Measurements from ENCODE around the gene MAB21L4. TPM values are rescaled to one million over a fixed set of nuclear protein-coding genes. Genes with fewer than 3 reads are reported as not detected.

MAB21L4 gene
- total and polyA plus RNA-seq, 12 donors, result 0.10 to 0.32 TPM; not detected in 10

- H3K27me3 ChIP-seq, result no peaks in the 10 kb centered on the region
- H3K4me3 ChIP-seq, result no peak overlapping the region
- H3K27ac ChIP-seq, result no peak overlapping the region
- H3K4me1 ChIP-seq (replicated peaks in 1 of 2), result no peaks in the 10 kb centered on the region
- intact Hi-C loops (cut with DNase I), result no loop called here
- no peaks in the 10 kb centered on the region for H3K9me3 ChIP-seq (replicated peaks in 1 of 3)
- TF ChIP-seq CTCF (IDR thresholded peaks at IDR 0.05), result no peak
- TF ChIP-seq POLR2A (IDR thresholded peaks at IDR 0.05), result no peak
- 78 to 83% (median 81%) methylated on average over 11 to 18 of the region's 18 CpGs for WGBS, 4 donors
- H3K36me3 ChIP-seq (replicated peaks in 1 of 2), result no peaks in the 10 kb centered on the region
- peak in 2 of 7 donors; percentile 19 to 26 for DNase-seq
Observed at GRCh38 chr2:240876475-240877251, 19.3 kb downstream of the MAB21L4 start.

GRCh38 chr2:240876035-240876474 is 19.9 kb downstream of the MAB21L4 start:
- Histone ChIP-seq H3K27ac (no peak overlapping the region), H3K4me3 (no peak overlapping the region), H3K36me3 (replicated peaks in 1 of 2) (no peaks in the 10 kb centered on the region), H3K4me1 (replicated peaks in 1 of 2) (no peaks in the 10 kb centered on the region), H3K9me3 (replicated peaks in 1 of 3) (no peaks in the 10 kb centered on the region), H3K27me3 (no peaks in the 10 kb centered on the region)
- DNase-seq, result no peak
- intact Hi-C loops (cut with DNase I), result no loop called here
- WGBS, 4 donors, result 63 to 81% (median 77%) methylated on average over 5 to 7 of the region's 7 CpGs
- TF ChIP-seq POLR2A (IDR thresholded peaks at IDR 0.05) (no peak), CTCF (IDR thresholded peaks at IDR 0.05) (no peak)

- Histone ChIP-seq H3K36me3 (replicated peaks in 1 of 2) (no peaks in the 10 kb centered on the region), H3K4me1 (replicated peaks in 1 of 2) (no peaks in the 10 kb centered on the region), H3K4me3 (no peak overlapping the region), H3K27me3 (no peaks in the 10 kb centered on the region), H3K9me3 (replicated peaks in 1 of 3) (no peaks in the 10 kb centered on the region), H3K27ac (no peak overlapping the region)
- no peak for TF ChIP-seq CTCF (IDR thresholded peaks at IDR 0.05)
- TF ChIP-seq POLR2A (IDR thresholded peaks at IDR 0.05), result no peak
- DNase-seq, result no peak
- intact Hi-C loops (cut with DNase I), result no loop called here
- 88 to 92% (median 90%) methylated on average over 8 to 22 of the region's 22 CpGs for WGBS, 4 donors
Observed at GRCh38 chr2:240875228-240876034, 20.5 kb downstream of the MAB21L4 start.

- DNase-seq, result peak in 1 of 7 donors; percentile 3
- no peak overlapping the region for H3K27ac ChIP-seq
- H3K36me3 ChIP-seq (replicated peaks in 1 of 2), result no peaks in the 10 kb centered on the region
- intact Hi-C loops (cut with DNase I), result no loop called here
- no peaks in the 10 kb centered on the region for H3K9me3 ChIP-seq (replicated peaks in 1 of 3)
- H3K4me1 ChIP-seq (replicated peaks in 1 of 2), result no peaks in the 10 kb centered on the region
- no peaks in the 10 kb centered on the region for H3K27me3 ChIP-seq
- H3K4me3 ChIP-seq, result no peak overlapping the region
- WGBS, 4 donors, result 79 to 96% (median 87%) methylated on average over 5 to 12 of the region's 12 CpGs
- TF ChIP-seq CTCF (IDR thresholded peaks at IDR 0.05), result no peak
- TF ChIP-seq POLR2A (IDR thresholded peaks at IDR 0.05), result no peak
Observed at GRCh38 chr2:240874715-240875227, 21.2 kb downstream of the MAB21L4 start.
